HG03060 (cell line): ENCODE data around the gene SLC25A36.
"Not testable (repeated sequence)": the region's sequence is repeated elsewhere in the genome, so short reads cannot be mapped to it uniquely, and the experiment has no call there.

Source experiments
- ATAC-seq: cut with Tn5 transposase; IDR thresholded peaks from one replicate; pipeline ENCODE4 v1.9.1; 2021; ENCODE audit warnings: low read depth, moderate number of reproducible peaks; ENCODE audit not compliant: unreplicated experiment

The SLC25A36 gene

GRCh38 chr3:140931016-140931454, 10.6 kb upstream of the SLC25A36 start:
- ATAC-seq, result no peak

GRCh38 chr3:140931801-140932200, 9.8 kb upstream of the SLC25A36 start:
- no peak for ATAC-seq

- ATAC-seq, result no peak
These were observed 8.5 kb upstream of the SLC25A36 start for GRCh38 chr3:140933109-140933508.

GRCh38 chr3:140933552-140933951, 8.1 kb upstream of the SLC25A36 start:
- ATAC-seq, result no peak

- ATAC-seq, result not testable (repeated sequence)
These were observed 2.3 kb upstream of the SLC25A36 start for GRCh38 chr3:140939305-140939704.

- ATAC-seq, result no peak
These were observed 574 bp upstream of the SLC25A36 start for GRCh38 chr3:140941090-140941433.

- ATAC-seq, result no peak
These were observed 827 bp downstream of the SLC25A36 start for GRCh38 chr3:140942221-140943104.

GRCh38 chr3:140943781-140944552, 2.3 kb downstream of the SLC25A36 start:
- ATAC-seq, result no peak

- ATAC-seq, result no peak
These were observed 7.0 kb downstream of the SLC25A36 start for GRCh38 chr3:140948460-140949249.

GRCh38 chr3:140950144-140950543, 8.5 kb downstream of the SLC25A36 start:
- ATAC-seq, result no peak

GRCh38 chr3:140950863-140951262, 9.2 kb downstream of the SLC25A36 start:
- no peak for ATAC-seq

GRCh38 chr3:140951750-140952149, 10.1 kb downstream of the SLC25A36 start:
- ATAC-seq, result not testable (repeated sequence)

GRCh38 chr3:140953028-140953960, 11.7 kb downstream of the SLC25A36 start:
- ATAC-seq, result no peak

GRCh38 chr3:140954576-140954975, 12.9 kb downstream of the SLC25A36 start:
- ATAC-seq, result no peak

GRCh38 chr3:140955645-140956044, 14.0 kb downstream of the SLC25A36 start:
- no peak for ATAC-seq

GRCh38 chr3:140956058-140956835, 14.6 kb downstream of the SLC25A36 start:
- ATAC-seq, result no peak

GRCh38 chr3:140972833-140973232, 31.2 kb downstream of the SLC25A36 start:
- no peak for ATAC-seq

GRCh38 chr3:140974900-140975299, 33.3 kb downstream of the SLC25A36 start:
- no peak for ATAC-seq

GRCh38 chr3:140980663-140981062, 39.0 kb downstream of the SLC25A36 start:
- ATAC-seq, result no peak
